Effector memory CD4-positive, alpha-beta T cell (primary cell): ENCODE measurements around the gene NDRG4.

Experiments
- DNase-seq, 3 donors: peaks; one replicate each; pipeline ENCODE4 v3.0.0-alpha.2; 2020
- H3K27ac ChIP-seq: 2 replicates; pipeline ENCODE4 v1.7.0; 2013; ENCODE audit warnings: mild to moderate bottlenecking, low read length, moderate library complexity; ENCODE audit not compliant: insufficient read depth, poor library complexity, severe bottlenecking
- H3K27me3 ChIP-seq: replicated peaks from 2 replicates; pipeline ENCODE4 v1.7.0; 2013; ENCODE audit warnings: mild to moderate bottlenecking, low read length; ENCODE audit not compliant: insufficient read depth, control insufficient read depth, poor library complexity, severe bottlenecking
- H3K36me3 ChIP-seq: 2 replicates; pipeline ENCODE4 v1.7.0; 2013; ENCODE audit warnings: mild to moderate bottlenecking, low read length, moderate library complexity; ENCODE audit not compliant: control insufficient read depth, insufficient read depth
- H3K4me1 ChIP-seq: 2 replicates; pipeline ENCODE4 v1.7.0; 2013; ENCODE audit warnings: low read length, mild to moderate bottlenecking; ENCODE audit not compliant: control insufficient read depth, insufficient read depth, poor library complexity, severe bottlenecking
- H3K4me3 ChIP-seq: 2 replicates; pipeline ENCODE4 v1.7.0; 2013; ENCODE audit warnings: low read length, low read depth, mild to moderate bottlenecking; ENCODE audit not compliant: insufficient read depth, poor library complexity, severe bottlenecking
- H3K9me3 ChIP-seq: 2 replicates; pipeline ENCODE4 v1.7.0; 2013; ENCODE audit warnings: mild to moderate bottlenecking, low read length, moderate library complexity; ENCODE audit not compliant: control insufficient read depth

Gene NDRG4

DNA sequence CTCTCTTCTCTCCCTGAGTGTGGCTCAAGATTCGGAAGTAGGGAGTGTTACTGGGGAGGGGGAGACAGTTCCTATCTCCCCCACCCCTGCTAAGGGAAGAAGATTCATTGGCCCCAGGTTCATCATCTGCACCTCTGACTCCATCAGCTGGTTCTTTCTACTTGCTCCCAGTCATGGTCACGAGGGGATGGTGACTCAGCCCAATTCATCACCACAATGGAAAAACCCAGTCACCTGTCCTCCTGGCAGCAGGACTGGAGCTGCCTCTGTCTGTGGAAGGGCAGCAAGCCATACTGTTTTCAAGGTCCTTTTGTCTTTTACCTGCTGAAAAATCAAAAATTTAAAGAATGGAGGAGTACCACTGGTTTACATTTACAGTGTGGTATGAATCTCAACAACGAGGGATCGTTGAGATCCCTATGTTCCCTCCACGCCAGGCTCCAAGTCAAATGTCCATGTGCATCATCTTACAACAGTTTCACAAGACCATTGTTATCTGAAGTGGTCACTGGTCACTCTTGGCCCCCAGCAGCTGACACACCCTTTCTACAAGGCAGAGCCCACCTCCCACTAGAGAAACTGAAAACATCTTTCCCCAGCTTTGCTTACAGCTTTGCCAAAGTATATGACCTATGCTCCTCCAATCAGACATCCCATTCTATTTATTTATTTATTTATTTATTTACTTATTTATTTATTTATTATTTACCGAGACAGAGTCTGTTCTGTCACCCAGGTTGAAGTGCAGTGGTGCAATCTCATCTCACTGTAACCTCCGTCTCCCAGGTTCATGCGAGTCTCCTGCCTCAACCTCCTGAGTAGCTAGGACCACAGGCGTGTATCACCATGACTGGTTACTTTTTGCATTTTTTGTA lies 40.4 kb upstream of the NDRG4 start:
- Histone ChIP-seq H3K27ac (no peak overlapping the region), H3K27me3 (peaks cover 15% of the 10 kb centered on the region)
- DNase-seq: no peak

DNA sequence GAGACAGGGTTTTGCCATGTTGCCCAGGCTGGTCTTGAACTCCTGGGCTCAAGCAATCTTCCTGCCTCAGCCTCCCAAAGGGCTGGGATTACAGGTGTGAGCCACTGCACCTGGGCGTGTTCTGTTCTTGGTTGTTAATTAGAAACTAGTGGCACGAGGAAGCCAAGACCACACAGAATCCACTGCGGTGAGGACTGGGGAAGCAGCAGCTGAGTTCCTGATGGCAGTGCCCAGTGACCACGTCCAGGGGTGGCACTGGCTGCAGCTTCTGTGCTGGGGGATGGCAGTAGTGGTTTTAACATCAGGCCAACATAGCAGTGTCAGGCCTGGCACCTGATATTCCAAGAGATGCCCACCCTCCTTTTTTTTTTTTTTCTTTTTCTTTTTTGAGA lies 39.7 kb upstream of the NDRG4 start:
- no peak overlapping the region for H3K27ac ChIP-seq

More for the DNA sequence above, 40.4 kb upstream of the NDRG4 start:
- Histone ChIP-seq H3K4me1 (no peaks in the 10 kb centered on the region), H3K4me3 (no peak overlapping the region), H3K36me3 (no peaks in the 10 kb centered on the region), H3K9me3 (no peaks in the 10 kb centered on the region)

DNA sequence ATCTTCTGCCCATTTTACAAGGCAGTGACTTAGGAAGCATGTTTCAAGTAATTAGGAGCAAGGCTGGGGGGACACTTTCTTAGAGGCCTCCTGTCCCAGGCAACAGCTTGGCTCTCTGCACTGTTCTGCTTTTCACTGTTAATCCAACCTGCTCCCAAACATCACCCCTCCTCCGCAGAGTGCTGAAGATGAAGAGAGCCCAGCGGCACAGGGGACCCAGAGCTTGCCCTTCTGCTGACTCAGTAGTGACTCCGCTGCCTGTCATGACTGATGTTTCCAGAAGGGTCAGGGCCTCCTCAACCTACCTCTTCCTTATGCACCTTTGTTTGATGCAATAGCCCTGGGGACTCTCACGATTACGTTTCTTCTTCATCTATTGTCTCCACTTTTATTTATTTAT lies 38.9 kb upstream of the NDRG4 start:
- no peaks in the 10 kb centered on the region for H3K36me3 ChIP-seq

More for the DNA sequence above, 39.7 kb upstream of the NDRG4 start:
- H3K27me3 ChIP-seq: peaks cover 17% of the 10 kb centered on the region
- no peak overlapping the region for H3K4me3 ChIP-seq
- H3K9me3 ChIP-seq: no peaks in the 10 kb centered on the region
- no peaks in the 10 kb centered on the region for H3K4me1 ChIP-seq
- no peak for DNase-seq
- H3K36me3 ChIP-seq: no peaks in the 10 kb centered on the region

DNA sequence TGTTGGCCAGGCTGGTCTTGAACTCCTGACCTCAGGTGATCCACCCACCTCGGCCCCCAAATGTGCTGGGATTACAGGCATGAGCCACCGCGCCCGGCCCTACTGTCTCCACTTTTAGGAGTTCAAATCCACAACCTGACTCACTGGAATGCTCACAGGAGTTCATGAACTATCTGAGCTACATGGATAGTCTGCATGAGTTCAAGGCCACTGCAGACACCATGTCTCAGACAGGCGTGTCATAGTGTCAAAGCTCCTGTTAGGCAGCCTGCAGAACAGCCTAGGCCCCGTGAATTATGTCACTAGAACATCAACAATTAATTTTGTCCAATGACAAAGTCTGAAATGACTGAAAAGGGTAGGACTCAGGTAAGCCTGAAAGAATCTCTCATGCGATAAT lies 38.3 kb upstream of the NDRG4 start:
- DNase-seq: no peak
- Histone ChIP-seq H3K27ac (no peak overlapping the region), H3K4me1 (no peaks in the 10 kb centered on the region), H3K36me3 (no peaks in the 10 kb centered on the region), H3K4me3 (no peak overlapping the region), H3K9me3 (no peaks in the 10 kb centered on the region), H3K27me3 (peaks cover 27% of the 10 kb centered on the region)

More for the DNA sequence above, 38.9 kb upstream of the NDRG4 start:
- Histone ChIP-seq H3K27me3 (peaks cover 22% of the 10 kb centered on the region), H3K9me3 (no peaks in the 10 kb centered on the region), H3K4me1 (no peaks in the 10 kb centered on the region), H3K27ac (no peak overlapping the region), H3K4me3 (no peak overlapping the region)
- DNase-seq: no peak

DNA sequence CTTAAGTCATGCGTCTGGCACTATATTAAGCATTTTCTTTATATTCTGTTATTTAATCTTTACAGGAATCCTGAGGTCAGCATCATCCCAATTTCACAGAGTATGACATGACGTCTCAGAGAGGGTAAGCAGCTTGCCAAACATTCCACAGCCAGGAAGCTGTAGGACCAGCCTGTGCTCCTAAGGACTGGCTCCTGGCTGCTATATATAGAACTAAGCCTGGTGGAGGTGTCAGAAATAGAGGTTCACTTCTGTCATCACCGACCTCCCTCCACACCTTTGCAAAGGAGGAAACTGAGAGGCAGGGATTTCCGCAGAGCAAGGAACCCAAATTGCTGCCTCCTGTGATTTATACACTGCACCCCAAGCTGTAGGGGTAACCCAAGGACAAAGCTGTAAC lies 37.9 kb upstream of the NDRG4 start:
- Histone ChIP-seq H3K4me1 (no peaks in the 10 kb centered on the region), H3K9me3 (no peaks in the 10 kb centered on the region), H3K27me3 (peaks cover 27% of the 10 kb centered on the region), H3K36me3 (no peaks in the 10 kb centered on the region), H3K4me3 (no peak overlapping the region), H3K27ac (no peak overlapping the region)
- DNase-seq: no peak

DNA sequence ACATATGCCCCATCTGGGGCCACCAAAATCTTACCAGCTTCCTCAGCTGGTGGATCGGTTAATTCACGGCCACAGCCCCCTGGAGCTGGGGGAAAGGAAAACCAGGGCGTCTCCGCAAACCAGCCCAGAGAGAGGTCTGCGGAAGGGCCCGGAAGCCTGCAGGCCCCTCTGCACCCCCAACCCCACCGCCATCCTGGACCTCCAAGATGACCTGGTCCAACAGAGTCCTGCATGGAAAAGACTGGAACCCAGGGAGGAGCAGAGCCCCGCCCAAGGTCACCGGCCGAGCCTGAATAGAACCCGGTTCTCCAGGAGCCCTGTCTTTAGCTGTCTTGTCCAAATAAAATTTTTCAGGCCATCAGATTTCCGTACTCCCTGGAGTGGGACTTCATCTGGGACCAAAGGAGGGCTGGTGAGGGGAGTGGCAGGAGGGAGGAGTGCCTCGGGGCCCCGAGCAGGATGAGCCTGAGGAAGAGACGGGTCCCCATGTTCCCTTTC lies 37.4 kb upstream of the NDRG4 start:
- no peak for DNase-seq
- H3K9me3 ChIP-seq: no peaks in the 10 kb centered on the region
- H3K4me1 ChIP-seq: no peaks in the 10 kb centered on the region
- H3K27ac ChIP-seq: no peak overlapping the region
- peaks cover 27% of the 10 kb centered on the region for H3K27me3 ChIP-seq
- H3K36me3 ChIP-seq: no peaks in the 10 kb centered on the region
- no peak overlapping the region for H3K4me3 ChIP-seq

DNA sequence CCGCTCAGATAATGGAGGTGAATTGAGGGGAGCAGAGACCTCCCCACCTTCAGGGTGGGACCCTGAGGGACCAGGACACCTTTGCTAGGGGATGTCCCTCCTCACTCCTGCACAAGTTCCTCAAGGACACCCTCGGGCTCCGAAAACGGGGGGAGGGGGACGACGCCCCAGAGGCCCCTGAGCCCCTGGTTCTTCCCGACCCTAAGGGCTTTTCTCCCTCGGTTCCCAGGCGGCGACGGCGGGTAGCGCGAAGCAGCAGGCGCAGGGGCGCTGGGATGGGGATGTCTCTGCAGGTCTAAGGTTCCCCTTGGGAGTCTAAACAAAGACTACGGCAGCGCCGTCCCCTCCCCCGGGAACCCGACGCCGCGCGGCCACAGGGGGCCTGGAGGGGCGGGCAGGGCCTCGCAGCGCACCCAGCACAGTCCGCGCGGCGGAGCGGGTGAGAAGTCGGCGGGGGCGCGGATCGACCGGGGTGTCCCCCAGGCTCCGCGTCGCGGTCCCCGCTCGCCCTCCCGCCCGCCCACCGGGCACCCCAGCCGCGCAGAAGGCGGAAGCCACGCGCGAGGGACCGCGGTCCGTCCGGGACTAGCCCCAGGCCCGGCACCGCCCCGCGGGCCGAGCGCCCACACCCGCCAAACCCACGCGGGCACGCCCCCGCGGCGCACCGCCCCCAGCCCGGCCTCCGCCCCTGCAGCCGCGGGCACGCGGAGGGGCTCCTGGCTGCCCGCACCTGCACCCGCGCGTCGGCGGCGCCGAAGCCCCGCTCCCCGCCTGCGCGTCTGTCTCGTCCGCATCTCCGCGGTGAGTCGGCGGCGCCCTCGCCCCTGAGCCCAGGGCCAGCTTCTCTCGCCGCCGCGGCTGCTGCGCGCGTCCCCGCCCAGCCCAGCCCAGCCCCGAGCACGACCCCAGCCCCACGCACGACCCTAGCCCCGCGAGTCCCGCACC lies 36.7 kb upstream of the NDRG4 start:
- no peaks in the 10 kb centered on the region for H3K36me3 ChIP-seq
- H3K27ac ChIP-seq: no peak overlapping the region
- no peaks in the 10 kb centered on the region for H3K4me1 ChIP-seq
- H3K27me3 ChIP-seq: peaks cover 27% of the 10 kb centered on the region
- no peaks in the 10 kb centered on the region for H3K9me3 ChIP-seq
- peak overlapping the region; percentile 42 for H3K4me3 ChIP-seq
- DNase-seq: no peak

DNA sequence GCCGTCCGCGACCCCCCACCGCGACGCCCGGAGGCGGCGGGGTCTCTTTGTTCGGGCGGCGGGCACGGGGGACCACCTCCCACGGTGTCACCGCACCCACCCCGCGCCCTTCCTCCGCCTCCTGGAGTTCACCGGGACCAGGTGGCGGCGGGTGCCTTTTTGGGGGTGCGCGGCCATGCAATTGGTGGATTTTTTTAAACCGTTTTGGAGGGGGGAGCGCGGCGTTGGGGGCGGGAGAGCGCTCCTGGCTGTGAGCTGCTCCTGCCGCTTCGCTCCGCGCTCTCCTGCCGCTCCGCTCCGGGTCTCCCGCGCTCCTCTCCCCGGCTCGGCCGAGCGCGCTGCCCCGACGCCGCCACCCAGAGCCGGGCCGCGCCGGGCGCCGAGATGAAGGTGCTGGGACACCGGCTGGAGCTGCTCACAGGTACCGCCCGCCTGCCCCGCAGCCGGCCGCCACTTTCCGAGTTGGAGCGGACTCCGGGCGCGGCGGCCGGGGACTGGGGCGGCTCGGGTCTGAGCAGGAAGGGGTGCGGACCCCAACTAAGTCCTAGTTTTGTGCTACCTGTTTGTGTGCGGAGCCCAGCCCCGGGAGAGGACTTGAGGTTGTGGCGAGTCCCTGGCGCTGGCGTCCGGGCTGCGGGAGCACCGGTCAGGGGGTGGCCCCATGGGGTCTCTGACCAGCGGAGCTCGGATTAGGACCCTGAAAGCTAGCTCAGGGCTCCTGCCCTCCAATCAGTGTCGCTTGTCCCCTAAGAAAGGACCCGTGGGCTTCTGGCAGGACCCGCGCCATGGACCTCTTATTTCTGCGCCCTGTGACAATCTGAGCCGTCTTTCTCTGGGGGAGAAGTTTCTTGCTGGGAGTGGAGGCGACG lies 35.7 kb upstream of the NDRG4 start:
- Histone ChIP-seq H3K27ac (no peak overlapping the region), H3K4me3 (peak overlapping the region; percentile 42), H3K9me3 (no peaks in the 10 kb centered on the region), H3K4me1 (no peaks in the 10 kb centered on the region), H3K27me3 (peaks cover 27% of the 10 kb centered on the region), H3K36me3 (no peaks in the 10 kb centered on the region)
- DNase-seq: no peak

DNA sequence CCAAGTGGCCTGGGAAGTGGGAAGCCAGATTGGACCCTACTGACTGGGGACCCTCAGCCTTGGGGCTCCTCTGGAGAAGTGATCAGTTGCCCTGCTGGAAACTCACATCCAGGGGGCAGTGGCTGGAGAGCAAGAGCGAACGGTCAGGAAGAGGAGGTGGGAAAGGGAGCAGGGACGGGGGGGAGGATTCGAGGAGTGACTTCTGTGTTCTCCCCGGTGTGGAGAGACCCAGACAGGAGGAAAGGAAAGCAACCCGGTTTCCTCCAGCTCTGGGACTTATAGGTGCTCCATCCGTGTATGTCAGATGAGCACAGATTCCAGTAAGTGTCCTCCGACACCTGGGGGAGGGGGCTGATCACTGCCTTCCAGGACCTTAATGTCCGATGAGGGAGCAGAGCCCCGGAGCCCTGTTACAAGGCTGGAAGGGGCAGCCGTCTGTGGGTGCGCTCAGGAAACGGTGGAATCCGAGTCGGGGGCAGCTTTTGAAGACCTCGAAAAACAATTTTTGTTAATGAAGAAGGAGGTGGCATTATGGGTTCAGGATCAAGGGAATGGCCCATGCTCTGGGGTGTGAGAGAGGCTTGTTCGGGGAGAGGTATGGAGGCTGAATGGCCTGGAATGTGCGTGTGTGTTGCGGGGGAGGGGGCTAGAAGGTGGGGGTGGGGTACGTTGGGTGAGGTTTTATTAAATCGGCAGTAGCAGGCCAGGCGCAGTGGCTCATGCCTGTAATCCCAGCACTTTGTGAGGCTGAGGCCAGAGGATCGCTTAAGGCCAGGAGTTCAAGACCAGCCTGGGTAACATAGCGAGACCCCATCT lies 34.8 kb upstream of the NDRG4 start:
- peaks cover 27% of the 10 kb centered on the region for H3K27me3 ChIP-seq
- no peaks in the 10 kb centered on the region for H3K36me3 ChIP-seq
- no peaks in the 10 kb centered on the region for H3K4me1 ChIP-seq
- no peaks in the 10 kb centered on the region for H3K9me3 ChIP-seq
- H3K27ac ChIP-seq: no peak overlapping the region
- no peak overlapping the region for H3K4me3 ChIP-seq
- DNase-seq: no peak
